Muscle layer of colon (tissue), 2 donors: Measurements from ENCODE around the gene FIBCD1.

Experiments used
- H3K27ac ChIP-seq: one replicate; pipeline ENCODE4 v1.7.0; 2013; ENCODE audit warnings: low read depth, mild to moderate bottlenecking, low read length, moderate library complexity
- H3K27me3 ChIP-seq, 2 donors: one replicate each; pipeline ENCODE4 v1.7.0; 2013; ENCODE audit warnings: low read length in 2 of 2, mild to moderate bottlenecking in 2 of 2; ENCODE audit not compliant: insufficient read depth in 2 of 2, control insufficient read depth in 1 of 2
- H3K36me3 ChIP-seq: one replicate; pipeline ENCODE4 v1.7.0; 2013; ENCODE audit warnings: mild to moderate bottlenecking, low read length; ENCODE audit not compliant: insufficient read depth
- H3K4me1 ChIP-seq: one replicate; pipeline ENCODE4 v1.7.0; 2013; ENCODE audit warnings: mild to moderate bottlenecking, low read length; ENCODE audit not compliant: insufficient read depth
- H3K4me3 ChIP-seq, 2 donors: one replicate each; pipeline ENCODE4 v1.7.0; 2013; ENCODE audit warnings: low read length in 2 of 2, low read depth in 1 of 2, mild to moderate bottlenecking in 1 of 2, moderate library complexity in 1 of 2
- H3K9ac ChIP-seq: one replicate; pipeline ENCODE4 v1.7.0; 2013; ENCODE audit warnings: low read length
- H3K9me3 ChIP-seq: one replicate; pipeline ENCODE4 v1.7.0; 2013; ENCODE audit warnings: mild to moderate bottlenecking, low read length
- donor health status: abdominal sarcoma.
- donor health status: Adenocarcinoma of cecum.

FIBCD1 gene

GRCh38 chr9:130891688-130892476 is 47.2 kb downstream of the FIBCD1 start:
- Histone ChIP-seq H3K27me3 (no peaks in the 10 kb centered on the region), H3K9me3 (no peaks in the 10 kb centered on the region), H3K9ac (no peak overlapping the region), H3K36me3 (peaks cover 64% of the 10 kb centered on the region), H3K27ac (no peak overlapping the region), H3K4me1 (peaks cover 36% of the 10 kb centered on the region), H3K4me3 (no peak overlapping the region)

- no peak overlapping the region for H3K27ac ChIP-seq
- H3K36me3 ChIP-seq = peaks cover 72% of the 10 kb centered on the region
- H3K4me1 ChIP-seq = peaks cover 42% of the 10 kb centered on the region
- no peak overlapping the region for H3K9ac ChIP-seq
- no peak overlapping the region for H3K4me3 ChIP-seq
- no peaks in the 10 kb centered on the region for H3K27me3 ChIP-seq
- no peaks in the 10 kb centered on the region for H3K9me3 ChIP-seq
Observed at GRCh38 chr9:130890870-130891687, 48.0 kb downstream of the FIBCD1 start.

- no peaks in the 10 kb centered on the region for H3K9me3 ChIP-seq
- H3K36me3 ChIP-seq = peaks cover 82% of the 10 kb centered on the region
- H3K9ac ChIP-seq = no peak overlapping the region
- H3K27me3 ChIP-seq = no peaks in the 10 kb centered on the region
- H3K4me1 ChIP-seq = peaks cover 42% of the 10 kb centered on the region
- H3K4me3 ChIP-seq = no peak overlapping the region
- H3K27ac ChIP-seq = no peak overlapping the region
Observed at GRCh38 chr9:130890124-130890523, 48.9 kb downstream of the FIBCD1 start.

- Histone ChIP-seq H3K36me3 (peaks cover 91% of the 10 kb centered on the region), H3K4me3 (no peak overlapping the region), H3K9me3 (no peaks in the 10 kb centered on the region), H3K4me1 (peaks cover 28% of the 10 kb centered on the region), H3K27ac (no peak overlapping the region), H3K27me3 (no peaks in the 10 kb centered on the region), H3K9ac (no peak overlapping the region)
Observed at GRCh38 chr9:130888146-130888885, 50.7 kb downstream of the FIBCD1 start.

- no peak overlapping the region for H3K4me3 ChIP-seq
- H3K4me1 ChIP-seq = peaks cover 28% of the 10 kb centered on the region
- peaks cover 90% of the 10 kb centered on the region for H3K36me3 ChIP-seq
- H3K9me3 ChIP-seq = no peaks in the 10 kb centered on the region
- peak overlapping the region; percentile 17 for H3K27ac ChIP-seq
- H3K27me3 ChIP-seq = no peaks in the 10 kb centered on the region
- no peak overlapping the region for H3K9ac ChIP-seq
Observed at GRCh38 chr9:130887494-130888144, 51.4 kb downstream of the FIBCD1 start.

GRCh38 chr9:130886981-130887380 is 52.1 kb downstream of the FIBCD1 start:
- Histone ChIP-seq H3K9ac (no peak overlapping the region), H3K4me3 (no peak overlapping the region), H3K36me3 (peaks cover 88% of the 10 kb centered on the region), H3K27ac (no peak overlapping the region), H3K9me3 (no peaks in the 10 kb centered on the region), H3K27me3 (no peaks in the 10 kb centered on the region), H3K4me1 (peaks cover 28% of the 10 kb centered on the region)

- Histone ChIP-seq H3K4me3 (no peak overlapping the region), H3K9ac (no peak overlapping the region), H3K27ac (no peak overlapping the region), H3K4me1 (peaks cover 28% of the 10 kb centered on the region), H3K9me3 (no peaks in the 10 kb centered on the region), H3K27me3 (no peaks in the 10 kb centered on the region), H3K36me3 (peaks cover 88% of the 10 kb centered on the region)
Observed at GRCh38 chr9:130885484-130886375, 53.3 kb downstream of the FIBCD1 start.

GRCh38 chr9:130884542-130885483 is 54.2 kb downstream of the FIBCD1 start:
- H3K27ac ChIP-seq = peak overlapping the region; percentile 3
- peaks cover 88% of the 10 kb centered on the region for H3K36me3 ChIP-seq
- H3K9me3 ChIP-seq = no peaks in the 10 kb centered on the region
- H3K9ac ChIP-seq = no peak overlapping the region
- H3K27me3 ChIP-seq = no peaks in the 10 kb centered on the region
- no peak overlapping the region for H3K4me3 ChIP-seq
- H3K4me1 ChIP-seq = peaks cover 28% of the 10 kb centered on the region

GRCh38 chr9:130884111-130884531 is 54.9 kb downstream of the FIBCD1 start:
- H3K27ac ChIP-seq = no peak overlapping the region
- no peak overlapping the region for H3K9ac ChIP-seq
- no peak overlapping the region for H3K4me3 ChIP-seq
- no peaks in the 10 kb centered on the region for H3K9me3 ChIP-seq
- no peaks in the 10 kb centered on the region for H3K27me3 ChIP-seq
- H3K4me1 ChIP-seq = peaks cover 28% of the 10 kb centered on the region
- H3K36me3 ChIP-seq = peaks cover 93% of the 10 kb centered on the region
